Hepatic stellate cell (primary cell): ENCODE data around the gene MECR.

Experiments
- DNase-seq: peaks from one replicate; pipeline ENCODE4 v3.0.0; 2011; ENCODE audit warnings: low spot score

MECR gene

GRCh38 chr1:29255134-29255666 is 24.5 kb upstream of the MECR start:
- DNase-seq, result no peak

DNA sequence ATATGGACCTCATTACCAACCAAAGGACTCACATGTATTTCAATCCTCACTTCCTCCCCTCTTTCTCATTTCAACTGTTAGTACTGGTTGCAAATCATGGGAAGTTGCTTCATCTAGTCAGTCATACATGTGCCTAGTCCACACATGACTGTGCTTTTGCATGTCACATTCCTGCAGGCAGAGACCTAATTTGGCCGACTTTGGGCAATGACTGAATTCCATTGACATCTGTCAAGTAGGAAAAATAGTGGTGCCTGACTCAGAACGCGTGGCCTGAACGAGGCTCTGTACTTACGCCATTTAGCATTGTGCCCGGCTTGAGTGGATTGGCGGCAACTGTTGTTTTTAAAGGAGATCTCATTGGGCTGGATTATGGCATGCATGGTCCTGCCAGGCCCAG is 23.6 kb upstream of the MECR start:
- no peak for DNase-seq

DNA sequence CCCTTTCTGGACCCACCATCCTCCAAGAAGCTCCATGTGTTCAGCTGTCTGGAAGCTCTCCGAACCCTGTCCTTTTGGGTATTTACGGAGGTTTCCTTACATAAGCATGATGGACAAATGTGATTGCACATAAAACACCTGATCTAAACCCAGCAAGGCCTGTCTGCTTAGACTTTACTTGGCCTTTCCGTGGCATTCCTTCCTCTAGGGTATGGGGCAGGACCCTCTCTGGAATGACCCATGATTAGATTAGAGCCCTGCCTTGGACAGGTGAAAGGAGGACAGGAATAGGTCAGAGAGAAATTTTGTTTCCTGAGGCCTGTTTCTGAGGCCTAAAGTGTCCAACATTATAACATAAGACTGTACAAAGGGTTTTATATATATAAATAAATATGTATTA is 22.4 kb upstream of the MECR start:
- no peak for DNase-seq

DNA sequence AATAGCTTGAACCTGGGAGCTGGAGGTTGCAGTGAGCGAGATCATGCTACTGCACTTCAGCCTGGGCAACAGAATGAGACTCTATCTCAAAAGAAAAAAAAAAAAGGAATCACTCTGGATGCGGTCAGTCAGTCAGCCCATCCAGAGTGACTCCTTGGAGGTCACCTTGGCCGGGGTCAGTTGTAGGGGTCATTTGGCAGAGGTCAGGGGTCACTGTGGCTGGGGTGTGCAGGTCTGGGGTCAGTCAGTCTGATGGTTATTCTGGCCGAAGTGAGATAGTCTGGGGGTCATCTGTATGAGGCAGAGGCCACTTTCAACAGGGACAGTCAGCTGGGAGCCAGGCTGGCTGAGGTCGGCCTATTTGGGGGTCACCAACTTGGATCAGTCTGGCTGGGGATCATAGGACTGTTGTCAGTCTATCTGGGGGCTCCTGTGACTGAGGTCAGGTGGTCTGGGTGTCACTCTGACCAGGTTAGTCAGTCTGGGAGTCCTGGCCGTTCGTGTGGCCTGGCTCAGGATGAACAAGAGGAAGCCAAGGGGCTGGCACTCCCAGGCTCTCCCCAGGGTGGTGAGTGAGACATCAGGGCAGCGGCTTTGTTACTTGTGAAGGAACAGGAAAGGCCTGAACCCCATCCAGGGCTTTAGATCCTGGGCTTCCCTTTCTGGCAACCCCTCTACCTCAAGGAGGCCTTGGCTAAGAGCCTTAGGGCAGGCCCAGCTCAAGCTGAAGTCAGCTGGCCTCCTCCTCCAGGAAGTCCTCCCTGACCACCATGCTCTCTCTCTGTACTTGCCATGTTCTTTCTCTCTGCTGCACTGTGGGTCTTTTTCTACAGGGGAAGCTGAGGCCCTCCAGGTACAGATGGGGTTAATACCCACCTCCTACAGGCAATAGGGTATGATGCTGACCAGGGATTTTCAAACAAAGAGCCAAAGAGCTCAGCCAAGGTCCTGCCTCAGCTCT is 20.7 kb upstream of the MECR start:
- DNase-seq, result no peak

- DNase-seq, result no peak
Measured at GRCh38 chr1:29249951-29250581, 19.3 kb upstream of the MECR start.

DNA sequence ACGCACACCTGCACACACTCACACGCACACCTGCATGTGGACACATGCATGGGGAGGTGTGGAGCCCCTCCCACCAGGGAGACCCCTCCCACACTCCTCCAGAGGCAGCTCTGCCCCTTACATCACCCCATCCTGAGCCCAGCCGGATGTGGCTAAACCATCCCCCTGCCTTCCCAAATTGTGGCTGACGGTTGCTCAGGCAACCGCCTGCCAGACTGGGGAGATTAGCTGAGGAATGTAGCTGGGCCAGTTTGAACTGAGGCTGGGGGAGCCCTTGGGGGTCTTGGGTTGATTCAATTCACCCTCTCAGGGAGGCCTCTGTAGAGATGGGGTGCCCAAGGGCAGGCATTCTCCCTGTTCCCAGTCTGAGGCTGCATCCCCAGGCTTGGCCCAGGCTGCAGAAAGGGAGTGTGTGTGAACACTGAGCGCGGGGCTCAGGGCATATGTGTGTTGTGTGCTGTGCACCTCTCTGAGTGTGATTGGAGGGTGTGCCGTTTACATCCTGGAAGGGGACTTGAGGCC is 18.5 kb upstream of the MECR start:
- DNase-seq, result no peak

GRCh38 chr1:29248409-29248808 is 17.7 kb upstream of the MECR start:
- no peak for DNase-seq

GRCh38 chr1:29247571-29248273 is 17.0 kb upstream of the MECR start:
- DNase-seq, result no peak

DNA sequence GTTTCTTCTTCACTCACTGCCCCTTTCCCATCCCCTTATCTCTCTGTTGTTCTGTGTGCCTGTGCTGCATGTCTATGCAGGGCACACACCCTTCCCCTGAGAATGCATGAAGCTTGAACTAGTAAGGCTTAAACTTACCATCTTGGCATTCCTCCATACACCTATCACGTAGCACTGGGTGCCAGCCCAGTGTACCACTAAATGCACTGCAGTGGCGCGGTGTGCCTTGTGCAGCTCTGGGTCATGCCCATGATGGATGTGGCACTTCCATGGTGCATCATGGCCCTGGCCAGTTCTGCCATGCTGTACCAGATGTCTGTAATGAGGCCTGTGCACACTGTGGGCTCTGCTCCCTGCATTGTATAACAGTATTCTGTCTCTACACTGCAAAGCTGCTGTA is 16.3 kb upstream of the MECR start:
- DNase-seq, result no peak

- DNase-seq, result peak; percentile 50
Measured at GRCh38 chr1:29245876-29246275, 15.1 kb upstream of the MECR start.

- no peak for DNase-seq
Measured at GRCh38 chr1:29245261-29245660, 14.5 kb upstream of the MECR start.

GRCh38 chr1:29243871-29244200 is 13.1 kb upstream of the MECR start:
- DNase-seq, result peak; percentile 45

- no peak for DNase-seq
Measured at GRCh38 chr1:29243023-29243870, 12.5 kb upstream of the MECR start.

GRCh38 chr1:29240986-29241385 is 10.3 kb upstream of the MECR start:
- DNase-seq, result no peak

GRCh38 chr1:29240400-29240837 is 9.7 kb upstream of the MECR start:
- DNase-seq, result no peak

DNA sequence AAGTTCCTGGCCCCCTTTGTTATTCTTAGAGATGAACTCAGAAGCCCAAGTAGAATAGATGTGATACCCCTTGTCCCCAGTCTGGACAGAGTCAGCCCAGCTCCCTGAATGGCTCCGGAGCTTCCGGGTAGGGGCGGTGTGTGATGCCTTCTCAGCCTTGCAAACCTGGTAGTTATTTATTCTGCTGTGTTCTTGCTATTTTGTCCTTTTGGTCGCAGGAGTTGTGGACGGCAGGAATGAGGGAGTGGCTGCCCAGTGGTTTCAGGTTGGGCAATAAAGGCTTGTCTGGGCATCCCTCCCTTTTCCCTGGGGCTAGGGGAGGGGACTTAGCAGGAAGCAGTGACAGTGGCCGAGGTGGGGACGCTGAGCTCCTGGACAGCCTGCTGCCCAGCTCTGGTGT is 8.4 kb upstream of the MECR start:
- no peak for DNase-seq

DNA sequence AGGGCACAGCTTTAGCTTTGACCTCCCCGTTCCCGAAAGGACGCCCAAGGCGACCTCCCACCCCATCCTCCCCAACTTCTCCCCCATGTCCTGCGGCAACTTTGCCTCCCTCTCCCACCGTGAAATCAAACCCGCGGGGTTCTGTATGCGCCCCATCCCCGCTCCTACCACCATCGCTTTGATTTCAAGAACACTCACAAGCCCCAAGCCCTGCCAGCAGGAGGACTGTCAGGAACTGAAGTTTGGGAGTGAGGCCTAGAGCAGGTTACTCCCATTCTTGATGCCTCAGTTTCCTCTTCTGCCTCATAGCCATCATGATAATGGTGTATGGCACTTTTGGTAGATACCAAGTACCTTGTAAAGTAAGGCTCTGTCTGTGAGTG is 7.9 kb upstream of the MECR start:
- no peak for DNase-seq

DNA sequence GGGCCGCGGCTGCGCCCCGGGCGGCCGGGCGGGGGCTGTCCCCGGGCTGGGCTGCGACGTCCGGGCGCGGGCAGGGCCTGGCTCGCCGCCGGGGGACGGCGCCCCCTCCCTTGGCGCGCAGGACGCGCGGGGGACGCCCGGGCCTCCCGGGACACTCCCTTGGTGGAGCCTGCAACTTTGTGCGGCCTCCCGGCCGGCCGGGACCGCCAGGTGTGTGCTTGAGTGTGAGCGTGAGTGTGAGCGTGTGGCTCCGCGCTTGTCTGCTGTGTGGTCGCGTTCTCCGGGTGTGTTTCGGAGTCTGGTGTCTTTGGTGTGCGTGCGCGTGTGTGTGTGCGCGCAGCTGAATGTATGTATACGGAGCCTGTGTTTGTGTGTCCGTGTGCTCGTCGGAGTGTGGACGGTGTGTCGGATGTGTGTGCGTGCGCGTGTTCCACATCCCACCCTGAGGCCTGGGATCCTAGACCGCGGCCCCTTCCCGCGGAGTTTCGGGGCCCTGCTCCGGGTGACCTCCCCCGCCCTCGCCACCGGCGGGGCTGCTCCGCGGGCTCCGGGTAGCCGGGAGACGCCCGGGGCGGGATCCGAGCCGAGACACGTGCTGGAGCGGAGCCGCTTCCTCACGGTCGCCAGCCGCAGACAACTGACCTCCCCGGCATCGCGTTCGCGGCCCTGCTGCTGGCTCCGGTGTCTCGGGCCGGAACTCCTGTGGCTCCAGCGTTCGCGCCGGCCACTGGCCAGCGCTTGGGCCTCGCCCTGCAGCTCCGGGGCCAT is 7.3 kb upstream of the MECR start:
- DNase-seq, result no peak

GRCh38 chr1:29237129-29237821 is 6.5 kb upstream of the MECR start:
- DNase-seq, result peak; percentile 56

DNA sequence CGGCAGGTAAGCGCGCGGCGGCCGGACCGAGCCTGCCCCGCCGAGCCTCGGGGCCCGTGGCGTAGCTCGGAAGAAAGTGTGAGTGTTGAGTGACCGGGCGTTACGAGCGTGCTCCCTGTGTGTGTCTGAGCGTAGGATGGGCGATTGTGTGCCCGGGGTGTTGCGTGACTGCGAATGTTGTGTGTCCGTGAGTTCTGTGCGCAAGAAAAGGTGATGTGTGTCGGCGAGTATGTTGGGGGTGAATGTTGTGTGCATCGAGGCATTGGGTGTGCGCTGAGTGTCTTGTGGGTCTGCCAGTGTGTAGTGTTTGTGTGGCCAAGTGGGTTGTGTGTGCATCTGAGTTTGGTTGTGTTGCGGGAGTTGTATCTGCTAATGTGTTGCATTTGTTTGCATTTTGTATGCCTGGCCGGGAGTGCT is 6.0 kb upstream of the MECR start:
- no peak for DNase-seq
